HG03442 (cell line): ENCODE data around the gene PPP4R4.
A peak's percentile ranks its signal among the peaks of the same experiment; 100 is the strongest.

ENCODE experiments used
- ATAC-seq: cut with Tn5 transposase; IDR thresholded peaks from one replicate; pipeline ENCODE4 v1.9.1; 2021; ENCODE audit warnings: mild to moderate bottlenecking, moderate library complexity; ENCODE audit not compliant: unreplicated experiment

The PPP4R4 gene

GRCh38 chr14:94173885-94174603, at the start of gene PPP4R4:
Gene PPP4R4, plus strand, starts transcription at chr14:94174322. Its CDS starts 144 bp downstream, at chr14:94174466.
- ATAC-seq, result peak; percentile 82

GRCh38 chr14:94124582-94125377, 49.3 kb upstream of the PPP4R4 start:
- no peak for ATAC-seq

GRCh38 chr14:94125659-94126418, 48.3 kb upstream of the PPP4R4 start:
- no peak for ATAC-seq

- no peak for ATAC-seq
Observed at GRCh38 chr14:94126419-94126677, 47.8 kb upstream of the PPP4R4 start.

- ATAC-seq, result no peak
Observed at GRCh38 chr14:94126800-94127199, 47.3 kb upstream of the PPP4R4 start.

GRCh38 chr14:94127330-94127729, 46.8 kb upstream of the PPP4R4 start:
- ATAC-seq, result no peak

GRCh38 chr14:94128216-94128839, 45.8 kb upstream of the PPP4R4 start:
- ATAC-seq, result no peak

GRCh38 chr14:94129111-94129757, 44.9 kb upstream of the PPP4R4 start, which contains the start of gene IFI27L2:
Gene IFI27L2, minus strand, starts transcription at chr14:94129604. Its CDS starts 40 bp downstream, at chr14:94129564.
- peak; percentile 97 for ATAC-seq

- ATAC-seq, result no peak
Observed at GRCh38 chr14:94129758-94130414, 44.2 kb upstream of the PPP4R4 start.

- ATAC-seq, result no peak
Observed at GRCh38 chr14:94132285-94132887, 41.7 kb upstream of the PPP4R4 start.

GRCh38 chr14:94135476-94135875, 38.6 kb upstream of the PPP4R4 start:
- no peak for ATAC-seq

GRCh38 chr14:94136575-94137331, 37.4 kb upstream of the PPP4R4 start:
- ATAC-seq, result no peak

- no peak for ATAC-seq
Observed at GRCh38 chr14:94138251-94138650, 35.9 kb upstream of the PPP4R4 start.

GRCh38 chr14:94139006-94139405, 35.1 kb upstream of the PPP4R4 start:
- ATAC-seq, result no peak

GRCh38 chr14:94139421-94139820, 34.7 kb upstream of the PPP4R4 start:
- no peak for ATAC-seq

- no peak for ATAC-seq
Observed at GRCh38 chr14:94142247-94142646, 31.9 kb upstream of the PPP4R4 start.

GRCh38 chr14:94142836-94143235, 31.3 kb upstream of the PPP4R4 start:
- ATAC-seq, result no peak

- ATAC-seq, result no peak
Observed at GRCh38 chr14:94143239-94143638, 30.9 kb upstream of the PPP4R4 start.

GRCh38 chr14:94143711-94144110, 30.4 kb upstream of the PPP4R4 start:
- no peak for ATAC-seq
